Measurements from ENCODE around the gene UGT2B10.

DNA sequence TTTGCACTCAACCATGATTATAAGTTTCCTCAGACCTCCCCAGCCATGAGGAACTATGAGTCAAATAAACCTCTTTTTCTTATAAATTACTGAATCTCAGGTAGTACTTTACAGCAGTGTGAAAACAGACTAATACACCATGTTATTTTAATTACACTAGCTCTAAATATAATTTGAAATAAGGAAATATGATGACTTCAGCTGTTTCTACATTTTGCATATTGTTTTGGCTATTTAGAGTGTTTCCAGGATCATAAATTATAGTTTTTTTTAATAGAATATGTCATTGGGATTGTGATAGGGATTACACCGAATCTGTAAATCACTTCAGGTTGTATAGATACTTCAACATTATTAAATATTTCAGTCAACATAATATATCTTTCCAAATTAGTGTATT, 43.9 kb downstream of the UGT2B10 start:
- TF ChIP-seq, protein P1, sequence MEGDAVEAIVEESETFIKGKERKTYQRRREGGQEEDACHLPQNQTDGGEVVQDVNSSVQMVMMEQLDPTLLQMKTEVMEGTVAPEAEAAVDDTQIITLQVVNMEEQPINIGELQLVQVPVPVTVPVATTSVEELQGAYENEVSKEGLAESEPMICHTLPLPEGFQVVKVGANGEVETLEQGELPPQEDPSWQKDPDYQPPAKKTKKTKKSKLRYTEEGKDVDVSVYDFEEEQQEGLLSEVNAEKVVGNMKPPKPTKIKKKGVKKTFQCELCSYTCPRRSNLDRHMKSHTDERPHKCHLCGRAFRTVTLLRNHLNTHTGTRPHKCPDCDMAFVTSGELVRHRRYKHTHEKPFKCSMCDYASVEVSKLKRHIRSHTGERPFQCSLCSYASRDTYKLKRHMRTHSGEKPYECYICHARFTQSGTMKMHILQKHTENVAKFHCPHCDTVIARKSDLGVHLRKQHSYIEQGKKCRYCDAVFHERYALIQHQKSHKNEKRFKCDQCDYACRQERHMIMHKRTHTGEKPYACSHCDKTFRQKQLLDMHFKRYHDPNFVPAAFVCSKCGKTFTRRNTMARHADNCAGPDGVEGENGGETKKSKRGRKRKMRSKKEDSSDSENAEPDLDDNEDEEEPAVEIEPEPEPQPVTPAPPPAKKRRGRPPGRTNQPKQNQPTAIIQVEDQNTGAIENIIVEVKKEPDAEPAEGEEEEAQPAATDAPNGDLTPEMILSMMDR (IDR thresholded peaks at IDR 0.05; ENCODE audit: borderline replicate concordance, extremely low read depth, low read length, poor library complexity, severe bottlenecking) = no peak
- no peak for TF ChIP-seq EZH2 (IDR thresholded peaks at IDR 0.05; ENCODE audit: borderline replicate concordance, low read depth, low read length, severe bottlenecking)

Measured in DND-41 (cell line).